Fibroblast of lung (primary cell): Measurements from ENCODE around the gene MRM3. TPM values are rescaled to one million over a fixed set of nuclear protein-coding genes. Genes with fewer than 3 reads are reported as not detected.
A peak's percentile ranks its signal among the peaks of the same experiment; 100 is the strongest.

ENCODE experiments used
- DNase-seq, 2 donors: peaks; one replicate each; pipeline versions ENCODE4 v3.0.0 to v3.0.0-alpha.2; 2010; ENCODE audit warnings: low read depth in 2 of 2
- H2AFZ ChIP-seq: 2 replicates; pipeline ENCODE4 v1.5.1; 2012; ENCODE audit warnings: low read length, control low read depth, inconsistent platforms
- H3K27ac ChIP-seq: 2 replicates; pipeline ENCODE4 v1.5.1; 2011; ENCODE audit warnings: low read length, control low read depth; ENCODE audit not compliant: insufficient read depth
- H3K27me3 ChIP-seq: 2 replicates; pipeline ENCODE4 v1.5.1; 2011; ENCODE audit warnings: mild to moderate bottlenecking, low read length; ENCODE audit not compliant: control insufficient read depth, insufficient read depth
- H3K36me3 ChIP-seq: 2 replicates; pipeline ENCODE4 v1.5.1; 2011; ENCODE audit warnings: low read length; ENCODE audit not compliant: control insufficient read depth, insufficient read depth
- H3K4me1 ChIP-seq: 2 replicates; pipeline ENCODE4 v1.5.1; 2011; ENCODE audit warnings: low read length; ENCODE audit not compliant: control insufficient read depth, insufficient read depth; ENCODE audit errors: extremely low read depth
- H3K4me2 ChIP-seq: 2 replicates; pipeline ENCODE4 v1.5.1; 2011; ENCODE audit warnings: low read length, control low read depth; ENCODE audit not compliant: insufficient read depth; ENCODE audit errors: extremely low read depth
- H3K4me3 ChIP-seq, 4 experiments: fragments of 200-600 bp in 1 of 4; sonication (generic) in 1 of 4; replicated peaks in 1 of 4; 2 replicates each; pipeline ENCODE4 v1.5.1; 2011 to 2016; ENCODE audit warnings: low read length in 4 of 4, low read depth in 3 of 4, mild to moderate bottlenecking in 3 of 4, control low read depth in 2 of 4, inconsistent platforms in 1 of 4, mixed read lengths in 1 of 4; ENCODE audit not compliant: insufficient read depth in 1 of 4; ENCODE audit errors: control extremely low read depth in 1 of 4
- H3K79me2 ChIP-seq: 2 replicates; pipeline ENCODE4 v1.5.1; 2012; ENCODE audit warnings: mild to moderate bottlenecking, low read length, inconsistent platforms; ENCODE audit not compliant: control insufficient read depth, insufficient read depth
- H3K9ac ChIP-seq: 2 replicates; pipeline ENCODE4 v1.5.1; 2011; ENCODE audit warnings: mild to moderate bottlenecking, low read length, control low read depth; ENCODE audit not compliant: insufficient read depth
- H3K9me3 ChIP-seq: 2 replicates; pipeline ENCODE4 v1.5.1; 2012; ENCODE audit warnings: low read depth, low read length; ENCODE audit not compliant: control insufficient read depth, insufficient read depth
- H4K20me1 ChIP-seq: 2 replicates; pipeline ENCODE4 v1.5.1; 2011; ENCODE audit warnings: low read length; ENCODE audit not compliant: control insufficient read depth, insufficient read depth; ENCODE audit errors: extremely low read depth
- CTCF ChIP-seq, 2 donors: IDR thresholded peaks in 1 of 2; conservative IDR thresholded peaks in 1 of 2; 1 replicate in 1 of 2; 2 replicates in 1 of 2; pipeline ENCODE4 v1.5.1; 2011 to 2012; ENCODE audit warnings: low read length in 2 of 2, control low read depth in 1 of 2, inconsistent platforms in 1 of 2, low read depth in 1 of 2, mild to moderate bottlenecking in 1 of 2
- EZH2 ChIP-seq: IDR thresholded peaks from 2 replicates; pipeline ENCODE4 v1.5.1; 2012; ENCODE audit warnings: low read length, control low read depth, mild to moderate bottlenecking; ENCODE audit errors: missing control alignments
- polyA plus RNA-seq, 2 donors: library from polyadenylated mRNA; depleted of rRNA in 1 of 2; stranded (reverse) in 1 of 2; unstranded in 1 of 2; fragments of >200 nt; gene quantifications; 2 replicates each; pipeline ENCODE4 v1.2.1, GENCODE V29; 2011 to 2012; ENCODE audit warnings: missing spikeins in 1 of 2
- total RNA-seq: library from RNA; depleted of rRNA; stranded (reverse); fragments of >200 nt; gene quantifications from 2 replicates; pipeline ENCODE4 v1.2.1, GENCODE V29; 2014

Gene MRM3
- total and polyA plus RNA-seq, 2 donors (not counting 1 experiment from before 2014, with no cell fraction given): 10.4 to 21.1 TPM

DNA sequence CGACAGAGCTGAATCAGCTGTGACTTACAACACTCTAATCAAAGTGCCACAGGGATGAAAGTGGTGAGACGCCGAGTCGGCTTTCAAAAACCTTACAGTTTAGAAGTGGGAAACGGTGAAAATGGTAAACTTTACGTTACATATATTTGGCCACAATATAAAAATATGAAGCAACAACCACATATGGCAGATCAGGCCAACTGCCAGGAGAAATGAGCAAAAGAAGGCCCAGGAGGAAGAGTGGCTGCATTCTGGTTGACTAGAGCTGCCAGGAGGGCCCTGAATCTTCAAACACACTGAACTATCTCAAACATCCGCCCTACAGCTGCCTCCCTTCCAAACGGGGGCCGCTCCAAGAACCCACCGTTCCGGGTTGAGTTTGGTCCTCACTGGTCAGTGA lies 56.3 kb downstream of the MRM3 start:
- Histone ChIP-seq H3K4me1 (peaks cover 6% of the 10 kb centered on the region), H4K20me1 (no peaks in the 10 kb centered on the region), H3K36me3 (no peaks in the 10 kb centered on the region), H3K4me3 (no peak overlapping the region), H3K9me3 (no peaks in the 10 kb centered on the region), H3K4me2 (no peak overlapping the region), H3K27ac (no peak overlapping the region), H2AFZ (no peak overlapping the region), H3K79me2 (no peaks in the 10 kb centered on the region), H3K27me3 (no peaks in the 10 kb centered on the region), H3K9ac (no peak overlapping the region)
- TF ChIP-seq CTCF (conservative IDR thresholded peaks at IDR 0.05 in 1 of 2, IDR thresholded peaks at IDR 0.05 in 1 of 2; ENCODE audit: low read depth in 1 of 2, low read length in 2 of 2) (no peak), EZH2 (no peak)
- peak in 1 of 2 donors; percentile 39 for DNase-seq

DNA sequence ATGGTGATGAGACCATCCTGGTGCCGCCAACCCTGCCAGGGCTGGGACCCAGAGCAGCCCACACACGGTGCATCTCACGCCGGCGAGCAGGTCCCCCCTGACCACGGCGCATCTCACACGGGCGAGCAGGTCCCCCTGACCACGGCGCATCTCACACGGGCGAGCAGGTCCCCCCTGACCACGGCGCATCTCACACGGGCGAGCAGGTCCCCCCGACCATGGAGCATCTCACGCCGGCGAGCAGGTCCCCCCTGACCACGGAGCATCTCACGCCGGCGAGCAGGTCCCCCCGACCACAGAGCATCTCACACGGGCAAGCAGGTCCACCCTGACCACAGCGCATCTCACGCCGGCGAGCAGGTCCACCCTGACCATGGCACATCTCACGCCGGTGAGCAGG lies 59.2 kb downstream of the MRM3 start:
- Histone ChIP-seq H3K9me3 (no peaks in the 10 kb centered on the region), H4K20me1 (no peaks in the 10 kb centered on the region), H3K36me3 (no peaks in the 10 kb centered on the region), H3K79me2 (no peaks in the 10 kb centered on the region), H3K4me1 (peaks cover 3% of the 10 kb centered on the region), H3K4me2 (no peak overlapping the region), H3K9ac (no peak overlapping the region), H3K4me3 (no peak overlapping the region), H3K27ac (no peak overlapping the region), H3K27me3 (no peaks in the 10 kb centered on the region), H2AFZ (no peak overlapping the region)
- TF ChIP-seq CTCF (conservative IDR thresholded peaks at IDR 0.05 in 1 of 2, IDR thresholded peaks at IDR 0.05 in 1 of 2; ENCODE audit: low read depth in 1 of 2, low read length in 2 of 2) (no peak), EZH2 (no peak)
- DNase-seq: no peak

Other genes starting within 250 kb of the MRM3 start
- gene VPS53, start 67.5 kb upstream of the MRM3 start, total RNA-seq: 10.8 and 14.7 TPM in 2 replicates
- 32.8 and 41.3 TPM in 2 replicates for gene VPS53, start 67.5 kb upstream of the MRM3 start, polyA plus RNA-seq
- gene TLCD3A, start 49.8 kb upstream of the MRM3 start, total RNA-seq: 7.6 and 16.4 TPM in 2 replicates
- gene TLCD3A, start 49.8 kb upstream of the MRM3 start, polyA plus RNA-seq: 38.2 and 54.7 TPM in 2 replicates
- gene GEMIN4, start 30.1 kb upstream of the MRM3 start, total RNA-seq: 7.4 and 10.0 TPM in 2 replicates
- 9.3 and 14.2 TPM in 2 replicates for gene GEMIN4, start 30.1 kb upstream of the MRM3 start, polyA plus RNA-seq
- gene GLOD4, start 73 bp upstream of the MRM3 start, total RNA-seq: 31.7 and 40.6 TPM in 2 replicates
- gene GLOD4, start 73 bp upstream of the MRM3 start, polyA plus RNA-seq: 62.8 and 70.2 TPM in 2 replicates
- 48.0 and 53.8 TPM in 2 replicates for gene NXN, start 197.4 kb downstream of the MRM3 start, total RNA-seq
- gene NXN, start 197.4 kb downstream of the MRM3 start, polyA plus RNA-seq: 38.5 and 75.6 TPM in 2 replicates
- 10.5 and 13.4 TPM in 2 replicates for gene TIMM22, start 214.8 kb downstream of the MRM3 start, total RNA-seq
- gene TIMM22, start 214.8 kb downstream of the MRM3 start, polyA plus RNA-seq: 17.4 and 21.9 TPM in 2 replicates